Measurements from ENCODE around the gene ITIH2.

ITIH2 gene

DNA sequence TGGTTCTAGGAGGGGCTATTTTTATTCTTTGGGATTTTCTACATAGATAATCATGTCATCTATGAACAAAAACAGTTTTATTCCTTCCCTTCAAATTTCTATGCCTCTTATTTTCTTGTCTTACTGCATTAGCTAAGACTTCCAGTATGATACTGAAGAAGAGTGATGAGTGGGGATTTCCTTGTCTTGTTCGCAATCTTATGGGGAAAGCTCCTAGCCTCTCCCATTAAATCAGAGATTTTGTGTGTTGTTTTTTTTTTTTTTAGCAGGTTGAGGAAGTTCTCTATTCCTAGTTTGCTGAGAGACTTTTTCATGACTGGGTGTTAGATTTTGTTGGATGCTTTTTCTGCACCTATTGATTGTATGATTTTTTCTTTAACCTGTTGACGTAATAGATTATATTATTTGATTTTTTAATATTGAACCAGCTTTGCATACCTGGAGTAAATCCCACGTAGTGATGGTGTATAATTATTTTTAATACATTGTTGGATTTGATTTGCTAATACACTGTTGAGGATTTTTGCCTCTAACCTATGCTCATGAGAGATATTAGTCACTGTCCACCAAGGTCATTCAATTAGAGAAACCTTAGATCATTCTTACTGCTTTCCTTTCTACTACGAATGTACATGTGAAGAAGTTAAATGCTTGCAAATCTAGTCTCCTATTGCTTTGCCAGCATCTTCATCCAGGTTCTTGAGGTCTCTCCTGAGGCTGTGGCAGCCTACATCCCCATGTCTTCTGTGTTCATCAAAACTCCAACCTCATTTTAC, 91.3 kb downstream of the ITIH2 start:
- DNase-seq (ENCODE audit: low read depth) = no peak

DNA sequence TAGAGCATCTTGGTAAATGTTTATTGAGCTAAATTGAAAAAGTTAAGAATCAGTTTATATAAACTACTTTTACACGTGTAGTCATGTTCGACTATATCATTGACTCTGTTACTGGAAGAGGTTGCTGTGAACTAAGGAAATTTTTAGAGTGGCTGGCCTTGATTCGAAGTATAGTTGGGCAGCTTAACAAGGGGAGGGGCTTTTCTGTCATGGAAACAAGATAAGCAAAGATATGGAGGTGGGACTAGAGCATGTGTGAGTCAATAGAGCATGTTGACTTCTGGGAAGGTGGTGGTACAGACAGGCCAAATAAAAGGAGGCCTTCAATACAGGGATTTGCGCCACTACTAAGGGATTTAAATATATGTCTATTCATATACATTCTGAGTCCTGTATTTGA, 92.5 kb downstream of the ITIH2 start:
- no peak for DNase-seq (ENCODE audit: low read depth)

DNA sequence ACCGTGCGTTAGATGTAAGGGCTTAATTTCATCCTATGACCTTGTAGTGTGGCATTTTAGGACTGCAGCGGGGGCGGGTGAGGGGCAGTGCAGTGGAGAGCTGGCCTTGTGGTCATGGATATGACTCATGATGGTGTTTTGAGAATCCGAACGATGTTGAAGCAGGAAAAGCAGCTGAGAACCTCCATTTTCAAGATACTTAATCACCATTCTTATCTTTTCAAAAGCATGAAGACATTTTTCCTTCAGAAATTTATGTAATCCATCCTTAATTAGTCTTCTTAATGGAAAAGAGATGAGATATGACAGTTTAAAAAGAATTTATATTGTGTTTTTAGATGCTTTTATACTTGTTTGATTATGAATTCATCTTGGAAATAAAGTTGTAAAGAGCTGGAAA, 94.5 kb downstream of the ITIH2 start:
- DNase-seq (ENCODE audit: low read depth) = no peak

Measured in HS-5 (cell line).